Endothelial cell of umbilical vein (primary cell): ENCODE results near the gene NDUFB6. TPM values are rescaled to one million over a fixed set of nuclear protein-coding genes. Genes with fewer than 3 reads are reported as not detected.

Source experiments
- BruUV-seq: library from RNA; stranded (reverse); fragments of 400-500 nt; replicated peaks from 2 replicates; lab custom pipeline; 2021; lab: Mats Ljungman, UMichigan
- CTCF ChIA-PET: fragments of 300-600, 350-600 bp; sonication (Branson Sonifier 250); formaldehyde crosslinking; loops from one replicate; lab custom pipeline; 2021; ENCODE audit warnings: antibody characterized with exemption, inconsistent platforms; lab: Charles Lee
- POLR2A ChIA-PET: fragments of 300-600, 350-600 bp; sonication (Branson Sonifier 250); formaldehyde crosslinking; loops from one replicate; lab custom pipeline; 2021; ENCODE audit warnings: antibody characterized with exemption, inconsistent platforms; lab: Charles Lee
- DNase-seq: peaks from one replicate; pipeline ENCODE4 v3.0.0-alpha.2; 2011; ENCODE audit warnings: low read depth, low spot score
- FAIRE-seq: peaks from 2 replicates; lab custom pipeline; 2011; peaks lifted over from hg19 to GRCh38; lab: Jason Lieb, UNC
- H2AFZ ChIP-seq: 2 replicates; pipeline ENCODE4 v1.6.0; 2012; ENCODE audit warnings: low read depth, low read length, control low read depth, inconsistent platforms
- H3K27ac ChIP-seq: 2 replicates; pipeline ENCODE4 v1.5.1; 2011; ENCODE audit warnings: low read depth, mild to moderate bottlenecking, control low read depth, low read length, moderate library complexity; ENCODE audit not compliant: insufficient read depth
- H3K27me3 ChIP-seq, 2 experiments: 2 replicates each; pipeline versions ENCODE4 v1.6.0 to v1.6.1; 2011; ENCODE audit warnings: low read length in 2 of 2, mixed read lengths in 1 of 2; ENCODE audit not compliant: control insufficient read depth in 2 of 2, insufficient read depth in 2 of 2
- H3K36me3 ChIP-seq, 2 experiments: 2 replicates in 1 of 2; 3 replicates in 1 of 2; pipeline ENCODE4 v1.5.1; 2011; ENCODE audit warnings: low read length in 2 of 2, mild to moderate bottlenecking in 1 of 2, moderate library complexity in 1 of 2; ENCODE audit not compliant: control insufficient read depth in 2 of 2, insufficient read depth in 2 of 2; ENCODE audit errors: extremely low read depth in 1 of 2
- H3K4me1 ChIP-seq: 3 replicates; pipeline ENCODE4 v1.5.1; 2011; ENCODE audit warnings: mild to moderate bottlenecking, low read length; ENCODE audit not compliant: control insufficient read depth, insufficient read depth; ENCODE audit errors: extremely low read depth
- H3K4me2 ChIP-seq: 2 replicates; pipeline ENCODE4 v1.6.1; 2011; ENCODE audit warnings: low read length, control low read depth, mixed read lengths; ENCODE audit not compliant: insufficient read depth
- H3K4me3 ChIP-seq, 3 experiments: fragments of 200-600 bp in 1 of 3; sonication (generic), shearing (Covaris generic) in 1 of 3; replicated peaks in 1 of 3; 2 replicates each; pipeline ENCODE4 v1.5.1; 2011 to 2016; ENCODE audit warnings: control low read depth in 3 of 3, low read length in 3 of 3, mild to moderate bottlenecking in 2 of 3, inconsistent platforms in 1 of 3, low read depth in 1 of 3, moderate library complexity in 1 of 3; ENCODE audit not compliant: insufficient read depth in 1 of 3
- H3K79me2 ChIP-seq: 2 replicates; pipeline ENCODE4 v1.6.0; 2012; ENCODE audit warnings: low read length, inconsistent platforms; ENCODE audit not compliant: control insufficient read depth, insufficient read depth
- H3K9ac ChIP-seq: replicated peaks from 2 replicates; pipeline ENCODE3; 2011; ENCODE audit warnings: low read length, control low read depth; ENCODE audit not compliant: insufficient read depth; ENCODE audit errors: extremely low read depth
- H3K9me1 ChIP-seq: replicated peaks from 3 replicates; pipeline ENCODE4 v1.6.0; 2011; ENCODE audit warnings: mild to moderate bottlenecking, low read length; ENCODE audit not compliant: control insufficient read depth, insufficient read depth; ENCODE audit errors: extremely low read depth
- H3K9me3 ChIP-seq: replicated peaks from 2 replicates; pipeline ENCODE4 v1.5.1; 2012; ENCODE audit warnings: low read length, inconsistent platforms; ENCODE audit not compliant: control insufficient read depth, insufficient read depth
- H4K20me1 ChIP-seq: replicated peaks from 2 replicates; pipeline ENCODE3; 2011; ENCODE audit warnings: mild to moderate bottlenecking, low read length; ENCODE audit not compliant: control insufficient read depth, insufficient read depth; ENCODE audit errors: extremely low read depth
- FOS ChIP-seq: IDR thresholded peaks from 2 replicates; pipeline ENCODE4 v1.6.1; 2011; ENCODE audit warnings: mild to moderate bottlenecking, low read length, moderate library complexity, borderline replicate concordance; ENCODE audit not compliant: insufficient read depth
- GATA2 ChIP-seq: IDR thresholded peaks from 2 replicates; pipeline ENCODE4 v1.7.0; 2011; ENCODE audit warnings: low read depth, mild to moderate bottlenecking, moderate library complexity, mixed read lengths, low read length; ENCODE audit not compliant: insufficient read length, insufficient read depth
- MYC ChIP-seq: IDR thresholded peaks from one replicate; pipeline ENCODE4 v1.6.1; 2011; ENCODE audit warnings: mild to moderate bottlenecking, low read depth, low read length
- POLR2A ChIP-seq: IDR thresholded peaks from 2 replicates; pipeline ENCODE4 v1.6.1; 2012; ENCODE audit warnings: low read depth, mild to moderate bottlenecking, control low read depth, low read length
- POLR2AphosphoS5 ChIP-seq: IDR thresholded peaks from 2 replicates; pipeline ENCODE4 v1.6.1; 2012; ENCODE audit warnings: low read depth, mild to moderate bottlenecking, control low read depth, low read length, moderate library complexity; ENCODE audit not compliant: insufficient read depth
- dilution Hi-C: fragments of 300-500 bp; cut with MboI; formaldehyde crosslinking; loops from one replicate; pipeline ENCODE4 v1.15.0; 2019; ENCODE audit warnings: low sequenced_read_pairs; ENCODE audit not compliant: extremely low pct_ligation_motif_present
- intact Hi-C: fragments of 100-400 bp; cut with micrococcal nuclease; formaldehyde crosslinking; loops from one replicate; pipeline ENCODE4 v1.10.0; 2022
- polyA plus RNA-seq, 4 experiments: library from polyadenylated mRNA; depleted of rRNA in 3 of 4; stranded (reverse) in 3 of 4; unstranded in 1 of 4; fragments of >200 nt; gene quantifications; 2 replicates each; pipeline versions ENCODE4 v1.2.1 to v1.2.3, GENCODE V29; 2011 to 2012; ENCODE audit warnings: missing spikeins in 1 of 4
- total RNA-seq: library from RNA; stranded (reverse); gene quantifications from 2 replicates; pipeline ENCODE4 v1.2.3, GENCODE V29; 2021
- TF ChIP-seq, protein P1 (sequence below), 2 donors: IDR thresholded peaks; 1 replicate in 1 of 2; 2 replicates in 1 of 2; pipeline ENCODE4 v1.5.1; 2011; ENCODE audit warnings: low read length in 2 of 2, mild to moderate bottlenecking in 2 of 2, moderate library complexity in 2 of 2, control low read depth in 1 of 2, inconsistent platforms in 1 of 2, low read depth in 1 of 2; ENCODE audit not compliant: insufficient read depth in 1 of 2; ENCODE audit errors: extremely low read depth in 1 of 2
- TF ChIP-seq, protein P2 (sequence below): IDR thresholded peaks from 2 replicates; pipeline ENCODE4 v1.6.1; 2011; ENCODE audit not compliant: insufficient read depth, insufficient read length

The NDUFB6 gene
- total and polyA plus RNA-seq, 2 donors (not counting 3 experiments of a cell fraction or from before 2014, with no cell fraction given): 53.5 to 59.2 TPM

DNA sequence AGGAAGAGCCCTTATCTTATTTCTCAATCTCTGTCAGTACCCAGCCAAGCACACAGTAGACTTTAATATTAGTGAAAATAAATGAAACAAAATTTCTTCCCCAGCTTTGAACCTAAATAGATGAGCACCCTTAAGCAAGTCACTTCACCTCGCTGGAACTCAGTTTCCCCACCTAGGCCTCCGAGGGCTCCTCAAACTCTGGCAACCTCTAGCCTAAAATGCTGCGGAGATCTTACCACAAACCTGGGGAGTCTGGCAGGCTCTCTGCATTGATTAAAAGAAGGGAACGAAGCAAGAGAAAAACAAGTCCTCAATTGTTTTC lies 47.3 kb downstream of the NDUFB6 start:
- Histone ChIP-seq H3K27me3 (no peaks in the 10 kb centered on the region), H4K20me1 (no peaks in the 10 kb centered on the region), H3K4me1 (peaks cover 15% of the 10 kb centered on the region), H3K79me2 (peaks cover 30% of the 10 kb centered on the region), H3K4me2 (peak overlapping the region; percentile 85), H3K4me3 (peak overlapping the region; percentile 78 to 88 (median 83)), H3K27ac (peak overlapping the region; percentile 59), H3K36me3 (no peaks in the 10 kb centered on the region), H2AFZ (peak overlapping the region; percentile 73), H3K9me1 (no peaks in the 10 kb centered on the region), H3K9ac (peak overlapping the region; percentile 62), H3K9me3 (no peaks in the 10 kb centered on the region)
- CTCF ChIA-PET: interaction anchor here (1.0 to 4.9 kb wide), 28 partner anchors 9 to 499 kb away, joined by 3 to 172 read pairs (median 8); partner anchors contain the start of gene ACO1
- DNase-seq (no peak), FAIRE-seq (no peak)
- TF ChIP-seq MYC (no peak), FOS (no peak), POLR2A (no peak), GATA2 (peak; percentile 62), POLR2AphosphoS5 (no peak)
- TF ChIP-seq, protein P1, sequence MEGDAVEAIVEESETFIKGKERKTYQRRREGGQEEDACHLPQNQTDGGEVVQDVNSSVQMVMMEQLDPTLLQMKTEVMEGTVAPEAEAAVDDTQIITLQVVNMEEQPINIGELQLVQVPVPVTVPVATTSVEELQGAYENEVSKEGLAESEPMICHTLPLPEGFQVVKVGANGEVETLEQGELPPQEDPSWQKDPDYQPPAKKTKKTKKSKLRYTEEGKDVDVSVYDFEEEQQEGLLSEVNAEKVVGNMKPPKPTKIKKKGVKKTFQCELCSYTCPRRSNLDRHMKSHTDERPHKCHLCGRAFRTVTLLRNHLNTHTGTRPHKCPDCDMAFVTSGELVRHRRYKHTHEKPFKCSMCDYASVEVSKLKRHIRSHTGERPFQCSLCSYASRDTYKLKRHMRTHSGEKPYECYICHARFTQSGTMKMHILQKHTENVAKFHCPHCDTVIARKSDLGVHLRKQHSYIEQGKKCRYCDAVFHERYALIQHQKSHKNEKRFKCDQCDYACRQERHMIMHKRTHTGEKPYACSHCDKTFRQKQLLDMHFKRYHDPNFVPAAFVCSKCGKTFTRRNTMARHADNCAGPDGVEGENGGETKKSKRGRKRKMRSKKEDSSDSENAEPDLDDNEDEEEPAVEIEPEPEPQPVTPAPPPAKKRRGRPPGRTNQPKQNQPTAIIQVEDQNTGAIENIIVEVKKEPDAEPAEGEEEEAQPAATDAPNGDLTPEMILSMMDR (IDR thresholded peaks at IDR 0.05; ENCODE audit: extremely low read depth in 1 of 2, insufficient read depth in 1 of 2, low read depth in 1 of 2, low read length in 2 of 2): no peak
- TF ChIP-seq, protein P2, sequence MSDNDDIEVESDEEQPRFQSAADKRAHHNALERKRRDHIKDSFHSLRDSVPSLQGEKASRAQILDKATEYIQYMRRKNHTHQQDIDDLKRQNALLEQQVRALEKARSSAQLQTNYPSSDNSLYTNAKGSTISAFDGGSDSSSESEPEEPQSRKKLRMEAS: no peak
- TSS peak; percentile 80 for BruUV-seq
- intact Hi-C loops: loop anchor here (1.0 to 2.0 kb wide), 7 partner anchors 23 to 146 kb away; partner anchors contain the start of gene ACO1
- dilution Hi-C loops: no loop called here
- POLR2A ChIA-PET: interaction anchor here (0.7 to 2.9 kb wide), 8 partner anchors 18 to 499 kb away, joined by 3 to 17 read pairs (median 5); partner anchors contain the start of gene DNAJA1
